ENCODE results near the gene IFIT2. TPM values are rescaled to one million over a fixed set of nuclear protein-coding genes. Genes with fewer than 3 reads are reported as not detected.

Gene IFIT2
- total and polyA plus RNA-seq, 4 donors = 4.8 to 5.5 (median 5.2) TPM

GRCh38 chr10:89352802-89353201 lies 51.0 kb downstream of the IFIT2 start:
- no peak for DNase-seq (ENCODE audit: low spot score)
- Histone ChIP-seq H3K4me1 (ENCODE audit: control insufficient read depth in 4 of 4, insufficient read depth in 4 of 4, low read length in 3 of 4) (peaks cover 16 to 43% (median 29%) of the 10 kb centered on the region in 4 donors), H3K9ac (ENCODE audit: low read depth in 1 of 2, low read length in 2 of 2) (no peak overlapping the region), H3K36me3 (ENCODE audit: control insufficient read depth in 4 of 4, insufficient read depth in 3 of 4, low read depth in 1 of 4, low read length in 3 of 4) (no peaks in the 10 kb centered on the region), H3K27ac (ENCODE audit: low read depth in 1 of 2, low read length in 2 of 2) (peak overlapping the region in 1 of 2 donors; percentile 88), H3K4me3 (ENCODE audit: low read depth in 1 of 3, low read length in 3 of 3) (no peak overlapping the region), H3K27me3 (ENCODE audit: control insufficient read depth in 4 of 4, insufficient read depth in 4 of 4, low read length in 3 of 4) (no peaks in the 10 kb centered on the region), H3K9me3 (ENCODE audit: control insufficient read depth in 4 of 4, low read length in 3 of 4) (no peaks in the 10 kb centered on the region)
- 71% methylated on average over 4 of the region's 4 CpGs for WGBS
- no peak for TF ChIP-seq HNF4A (conservative IDR thresholded peaks at IDR 0.05)
- TF ChIP-seq RAD21 (IDR thresholded peaks at IDR 0.05) = no peak
- no peak for TF ChIP-seq REST (IDR thresholded peaks at IDR 0.05)
- no peak for TF ChIP-seq ATF3 (IDR thresholded peaks at IDR 0.05)
- no peak for TF ChIP-seq ZBTB33 (IDR thresholded peaks at IDR 0.05)
- TF ChIP-seq YY1 (IDR thresholded peaks at IDR 0.05) = no peak
- no peak for TF ChIP-seq FOXA1 (IDR thresholded peaks at IDR 0.05)
- no peak for TF ChIP-seq JUND (IDR thresholded peaks at IDR 0.05)
- no peak for TF ChIP-seq FOXA2 (IDR thresholded peaks at IDR 0.05)
- TF ChIP-seq EGR1 (IDR thresholded peaks at IDR 0.05; ENCODE audit: low read depth in 2 of 2) = no peak
- no peak for TF ChIP-seq NR2F2 (IDR thresholded peaks at IDR 0.05)
- no peak for TF ChIP-seq HNF4G (IDR thresholded peaks at IDR 0.05)
- no peak for TF ChIP-seq GABPA (IDR thresholded peaks at IDR 0.05 in 1 of 2, conservative IDR thresholded peaks at IDR 0.05 in 1 of 2)
- TF ChIP-seq SP1 (IDR thresholded peaks at IDR 0.05) = no peak
- no peak for TF ChIP-seq CTCF (IDR thresholded peaks at IDR 0.05; ENCODE audit: low read depth, low read length, missing input control)
- no peak for TF ChIP-seq TAF1 (conservative IDR thresholded peaks at IDR 0.05)
- TF ChIP-seq RXRA (IDR thresholded peaks at IDR 0.05) = no peak
- TF ChIP-seq MAX (IDR thresholded peaks at IDR 0.05) = no peak

Data from liver (tissue), 9 donors.